ENCODE data around the gene GMNN.
"Not testable (repeated sequence)": the region's sequence is repeated elsewhere in the genome, so short reads cannot be mapped to it uniquely, and the experiment has no call there.

The GMNN gene

GRCh38 chr6:24774696-24775519 lies at the start of gene GMNN:
Gene GMNN (plus strand): TSS chr6:24774937. CDS start chr6:24777247, 2,310 bp downstream.
- peak; percentile 98 for DNase-seq

- not testable (repeated sequence) for DNase-seq
Measured at GRCh38 chr6:24730653-24731052, 44.1 kb upstream of the GMNN start.

GRCh38 chr6:24731456-24732134 lies 43.1 kb upstream of the GMNN start:
- DNase-seq: not testable (repeated sequence)

- DNase-seq: no peak
Measured at GRCh38 chr6:24734166-24734565, 40.6 kb upstream of the GMNN start.

- not testable (repeated sequence) for DNase-seq
Measured at GRCh38 chr6:24734710-24735109, 40.0 kb upstream of the GMNN start.

GRCh38 chr6:24738741-24739140 lies 36.0 kb upstream of the GMNN start:
- no peak for DNase-seq

GRCh38 chr6:24740861-24741260 lies 33.9 kb upstream of the GMNN start:
- DNase-seq: no peak

GRCh38 chr6:24742216-24742738 lies 32.5 kb upstream of the GMNN start:
- no peak for DNase-seq

GRCh38 chr6:24743265-24743943 lies 31.3 kb upstream of the GMNN start:
- no peak for DNase-seq

- DNase-seq: no peak
Measured at GRCh38 chr6:24743944-24744335, 30.8 kb upstream of the GMNN start.

GRCh38 chr6:24744911-24745310 lies 29.8 kb upstream of the GMNN start:
- DNase-seq: no peak

GRCh38 chr6:24749297-24749696 lies 25.4 kb upstream of the GMNN start:
- no peak for DNase-seq

- not testable (repeated sequence) for DNase-seq
Measured at GRCh38 chr6:24750878-24751277, 23.9 kb upstream of the GMNN start.

- DNase-seq: no peak
Measured at GRCh38 chr6:24752503-24752902, 22.2 kb upstream of the GMNN start.

GRCh38 chr6:24752917-24753492 lies 21.7 kb upstream of the GMNN start:
- DNase-seq: no peak

- no peak for DNase-seq
Measured at GRCh38 chr6:24753545-24753944, 21.2 kb upstream of the GMNN start.

GRCh38 chr6:24754378-24754777 lies 20.4 kb upstream of the GMNN start:
- not testable (repeated sequence) for DNase-seq

GRCh38 chr6:24755279-24755678 lies 19.5 kb upstream of the GMNN start:
- DNase-seq: no peak

GRCh38 chr6:24757611-24758010 lies 17.1 kb upstream of the GMNN start:
- DNase-seq: no peak

- DNase-seq: no peak
Measured at GRCh38 chr6:24759718-24760117, 15.0 kb upstream of the GMNN start.

- DNase-seq: no peak
Measured at GRCh38 chr6:24760210-24760609, 14.5 kb upstream of the GMNN start.

- no peak for DNase-seq
Measured at GRCh38 chr6:24761193-24761835, 13.4 kb upstream of the GMNN start.

GRCh38 chr6:24761851-24762250 lies 12.9 kb upstream of the GMNN start:
- DNase-seq: no peak
